A549 (cell line): ENCODE measurements around the gene ADK. TPM values are rescaled to one million over a fixed set of nuclear protein-coding genes. Genes with fewer than 3 reads are reported as not detected.

ENCODE experiments used
- ATAC-seq, 2 experiments: fragments of 200-7000 bp in 1 of 2; fragments of >200 bp in 1 of 2; cut with Nextera tagmentation in 1 of 2; cut with Tn5 transposase in 1 of 2; 3 replicates each; pipeline versions ENCODE4 v1.8.0 to v1.9.1; 2018 to 2020; ENCODE audit warnings: mild to moderate bottlenecking in 1 of 2, moderate library complexity in 1 of 2
- CTCF ChIA-PET: fragments of 300-600 bp; sonication (Branson Sonifier 250); formaldehyde crosslinking; extraction: SDS; loops from one replicate; lab custom pipeline; 2021; ENCODE audit warnings: antibody characterized with exemption, inconsistent platforms; lab: Yijun Ruan, JAX
- POLR2A ChIA-PET: fragments of 350-600 bp; formaldehyde crosslinking; extraction: SDS; loops from one replicate; lab custom pipeline; 2021; ENCODE audit warnings: antibody characterized with exemption, inconsistent platforms; lab: Yijun Ruan, JAX
- DNase-seq, 2 experiments: peaks; one replicate each; pipeline versions ENCODE4 v3.0.0 to v3.0.0-alpha.2; 2011 to 2016; ENCODE audit warnings: low read depth in 1 of 2, low spot score in 1 of 2
- FAIRE-seq: peaks from 2 replicates; lab custom pipeline; 2011; peaks lifted over from hg19 to GRCh38; lab: Jason Lieb, UNC
- H3K27ac ChIP-seq, 2 experiments: fragments of >200 bp; sonication (Bioruptor Twin); formaldehyde crosslinking; 3 replicates each; pipeline ENCODE4 v1.5.1; 2016 to 2017
- H3K4me1 ChIP-seq: fragments of >200 bp; sonication (Bioruptor Twin); formaldehyde crosslinking; 3 replicates; pipeline ENCODE4 v1.6.1; 2016
- H3K4me2 ChIP-seq: fragments of >200 bp; sonication (Bioruptor Twin); formaldehyde crosslinking; 3 replicates; pipeline ENCODE4 v1.6.1; 2016
- H3K4me3 ChIP-seq: fragments of >200 bp; sonication (Bioruptor Twin); formaldehyde crosslinking; 3 replicates; pipeline ENCODE4 v1.5.1; 2016
- H3K9me3 ChIP-seq: fragments of >200 bp; sonication (Bioruptor Twin); formaldehyde crosslinking; 3 replicates; pipeline ENCODE4 v1.6.1; 2016
- CHD2 ChIP-seq: fragments of 150-350 bp; IDR thresholded peaks from 2 replicates; pipeline ENCODE4 v1.6.1; 2014; ENCODE audit warnings: low read length; ENCODE audit not compliant: partially characterized antibody
- E2F6 ChIP-seq: IDR thresholded peaks from 2 replicates; pipeline ENCODE4 v1.6.1; 2012; ENCODE audit warnings: low read depth, borderline replicate concordance
- EHF ChIP-seq: fragments of 250-450 bp; sonication (Bioruptor Pico); IDR thresholded peaks from 2 replicates; pipeline ENCODE4 v1.5.0; 2020; ENCODE audit warnings: mild to moderate bottlenecking
- EP300 ChIP-seq, 2 experiments: fragments of >200 bp; sonication (Bioruptor Twin); formaldehyde crosslinking; IDR thresholded peaks; 2 replicates in 1 of 2; 3 replicates in 1 of 2; pipeline ENCODE4 v1.6.1; 2016 to 2017
- FOXS1 ChIP-seq: fragments of 250-450 bp; sonication (Bioruptor Pico); IDR thresholded peaks from 2 replicates; pipeline ENCODE4 v1.5.0; 2020; ENCODE audit warnings: mild to moderate bottlenecking, moderate library complexity
- GATA3 ChIP-seq: IDR thresholded peaks from 2 replicates; pipeline ENCODE4 v1.6.1; 2012; ENCODE audit warnings: borderline replicate concordance
- HMGXB4 ChIP-seq: fragments of 250-450 bp; sonication (Bioruptor Pico); IDR thresholded peaks from 2 replicates; pipeline ENCODE4 v1.5.0; 2021; ENCODE audit warnings: mild to moderate bottlenecking, moderate library complexity, borderline replicate concordance
- JUN ChIP-seq, 2 experiments: fragments of >200 bp; sonication (Bioruptor Twin); formaldehyde crosslinking; IDR thresholded peaks; 2 replicates in 1 of 2; 3 replicates in 1 of 2; pipeline ENCODE4 v1.6.1; 2016 to 2017
- JUNB ChIP-seq: fragments of >200 bp; sonication (Bioruptor Twin); formaldehyde crosslinking; IDR thresholded peaks from 2 replicates; pipeline ENCODE4 v1.6.1; 2016
- MAX ChIP-seq: IDR thresholded peaks from 2 replicates; pipeline ENCODE4 v1.6.1; 2012
- MAZ ChIP-seq: fragments of 150-350 bp; IDR thresholded peaks from 2 replicates; pipeline ENCODE4 v1.6.1; 2014; ENCODE audit warnings: antibody characterized with exemption, low read depth, low read length, borderline replicate concordance
- NFE2L2 ChIP-seq: fragments of 150-350 bp; conservative IDR thresholded peaks from 2 replicates; pipeline ENCODE4 v1.6.1; 2014; ENCODE audit warnings: low read length
- PHF8 ChIP-seq: fragments of 200-600 bp; sonication (generic); IDR thresholded peaks from 2 replicates; pipeline ENCODE4 v1.6.1; 2016; ENCODE audit warnings: low read depth, mild to moderate bottlenecking, antibody characterized with exemption, moderate library complexity, borderline replicate concordance
- RCOR1 ChIP-seq: fragments of 150-350 bp; IDR thresholded peaks from 2 replicates; pipeline ENCODE4 v1.6.1; 2014; ENCODE audit warnings: antibody characterized with exemption, low read length, low read depth
- REST ChIP-seq: fragments of 200-600 bp; sonication (generic); IDR thresholded peaks from 2 replicates; pipeline ENCODE4 v1.6.1; 2016; ENCODE audit warnings: antibody characterized with exemption, mild to moderate bottlenecking, moderate library complexity
- RFX5 ChIP-seq: fragments of 450-650 bp; IDR thresholded peaks from 2 replicates; pipeline ENCODE4 v1.7.1; 2014; ENCODE audit warnings: antibody characterized with exemption, mild to moderate bottlenecking, moderate library complexity
- TP53 ChIP-seq: fragments of 250-450 bp; sonication (Bioruptor Pico); IDR thresholded peaks from 2 replicates; pipeline ENCODE4 v1.5.0; 2021; ENCODE audit warnings: mild to moderate bottlenecking, moderate library complexity
- WGBS: methylation state at CpG from one replicate; pipeline ENCODE4 v1.1.6; 2017; ENCODE audit errors: missing lambda C conversion rate; 5-methylcytosine and 5-hydroxymethylcytosine counted together
- polyA plus RNA-seq, 4 experiments: library from polyadenylated mRNA; depleted of rRNA in 3 of 4; stranded (reverse); fragments of >200 nt; fragmentation: RNase III in 1 of 4; extraction: RNeasy Plus Mini Kit Qiagen cat#74134 plus additional on column Dnase treatment in 1 of 4; gene quantifications; 2 replicates in 3 of 4; 3 replicates in 1 of 4; pipeline ENCODE4 v1.2.3, GENCODE V29; 2011 to 2017
- TF ChIP-seq, protein P1 (sequence below): fragments of >200 bp; sonication (Bioruptor Twin); formaldehyde crosslinking; IDR thresholded peaks from 3 replicates; pipeline ENCODE4 v1.6.1; 2016
- TF ChIP-seq, protein P2 (sequence below): IDR thresholded peaks from 2 replicates; pipeline ENCODE4 v1.6.1; 2012
- TF ChIP-seq, protein P3 (sequence below): fragments of 250-450 bp; sonication (Bioruptor Pico); IDR thresholded peaks from 2 replicates; pipeline ENCODE4 v1.5.0; 2020; ENCODE audit warnings: low read depth, mild to moderate bottlenecking, moderate library complexity

ADK gene
- polyA plus RNA-seq, 2 of the 4 experiments (the other 2 are of a cell fraction), result 35.8 to 40.7 TPM

GRCh38 chr10:74736029-74736428 is 585.0 kb downstream of the ADK start:
- ATAC-seq (no peak), DNase-seq (no peak), FAIRE-seq (no peak)
- no peak overlapping the region for H3K4me2 ChIP-seq
- no peaks in the 10 kb centered on the region for H3K9me3 ChIP-seq
- CTCF ChIA-PET, result interaction anchor here (0.8 kb wide), 1 partner anchor 10 kb away, joined by 3 read pairs; no protein-coding TSS in a partner anchor
- WGBS, result 29% methylated on average over 2 of the region's 2 CpGs
- POLR2A ChIA-PET, result no interaction called here
- TF ChIP-seq HMGXB4 (CRISPR knock-in tag) (no peak), FOXS1 (CRISPR knock-in tag) (no peak), EP300 (IDR thresholded peaks at IDR 0.05) (no peak), EHF (no peak)
- no peaks in the 10 kb centered on the region for H3K4me1 ChIP-seq
- no peak overlapping the region for H3K4me3 ChIP-seq
- H3K27ac ChIP-seq, result no peak overlapping the region

DNA sequence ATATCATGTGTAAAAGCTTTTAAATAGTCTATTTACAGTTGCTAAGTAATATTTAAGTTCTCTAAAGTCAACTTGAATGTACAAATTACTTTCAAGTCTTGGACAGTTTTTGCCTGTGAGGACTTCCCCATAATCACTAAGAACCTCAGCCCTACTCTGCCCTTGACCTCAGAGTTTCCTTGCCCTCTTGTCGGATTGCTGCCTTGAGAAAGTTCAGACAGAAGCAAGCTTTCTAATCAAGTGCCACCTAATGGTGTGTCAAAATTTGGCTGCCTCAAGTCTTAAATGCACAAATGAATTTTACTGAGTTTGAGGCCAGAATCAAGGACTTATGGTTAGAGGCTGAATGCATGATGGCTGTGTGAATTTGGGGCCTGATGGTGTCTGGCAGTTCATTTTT is 587.0 kb downstream of the ADK start:
- TF ChIP-seq CHD2, result no peak
- TF ChIP-seq, protein P1, sequence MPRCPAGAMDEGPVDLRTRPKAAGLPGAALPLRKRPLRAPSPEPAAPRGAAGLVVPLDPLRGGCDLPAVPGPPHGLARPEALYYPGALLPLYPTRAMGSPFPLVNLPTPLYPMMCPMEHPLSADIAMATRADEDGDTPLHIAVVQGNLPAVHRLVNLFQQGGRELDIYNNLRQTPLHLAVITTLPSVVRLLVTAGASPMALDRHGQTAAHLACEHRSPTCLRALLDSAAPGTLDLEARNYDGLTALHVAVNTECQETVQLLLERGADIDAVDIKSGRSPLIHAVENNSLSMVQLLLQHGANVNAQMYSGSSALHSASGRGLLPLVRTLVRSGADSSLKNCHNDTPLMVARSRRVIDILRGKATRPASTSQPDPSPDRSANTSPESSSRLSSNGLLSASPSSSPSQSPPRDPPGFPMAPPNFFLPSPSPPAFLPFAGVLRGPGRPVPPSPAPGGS, result no peak
- no peak for TF ChIP-seq JUN (IDR thresholded peaks at IDR 0.05)
- no peak for TF ChIP-seq TP53
- no peak for TF ChIP-seq GATA3
- no peak for TF ChIP-seq MAX
- no peak for TF ChIP-seq REST
- TF ChIP-seq PHF8, result no peak
- TF ChIP-seq MAZ, result no peak
- no peak for TF ChIP-seq E2F6
- TF ChIP-seq NFE2L2, result no peak
- no peak for TF ChIP-seq RCOR1
- TF ChIP-seq, protein P2, sequence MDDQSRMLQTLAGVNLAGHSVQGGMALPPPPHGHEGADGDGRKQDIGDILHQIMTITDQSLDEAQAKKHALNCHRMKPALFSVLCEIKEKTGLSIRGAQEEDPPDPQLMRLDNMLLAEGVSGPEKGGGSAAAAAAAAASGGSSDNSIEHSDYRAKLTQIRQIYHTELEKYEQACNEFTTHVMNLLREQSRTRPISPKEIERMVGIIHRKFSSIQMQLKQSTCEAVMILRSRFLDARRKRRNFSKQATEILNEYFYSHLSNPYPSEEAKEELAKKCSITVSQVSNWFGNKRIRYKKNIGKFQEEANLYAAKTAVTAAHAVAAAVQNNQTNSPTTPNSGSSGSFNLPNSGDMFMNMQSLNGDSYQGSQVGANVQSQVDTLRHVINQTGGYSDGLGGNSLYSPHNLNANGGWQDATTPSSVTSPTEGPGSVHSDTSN, result no peak
- TF ChIP-seq, protein P3, sequence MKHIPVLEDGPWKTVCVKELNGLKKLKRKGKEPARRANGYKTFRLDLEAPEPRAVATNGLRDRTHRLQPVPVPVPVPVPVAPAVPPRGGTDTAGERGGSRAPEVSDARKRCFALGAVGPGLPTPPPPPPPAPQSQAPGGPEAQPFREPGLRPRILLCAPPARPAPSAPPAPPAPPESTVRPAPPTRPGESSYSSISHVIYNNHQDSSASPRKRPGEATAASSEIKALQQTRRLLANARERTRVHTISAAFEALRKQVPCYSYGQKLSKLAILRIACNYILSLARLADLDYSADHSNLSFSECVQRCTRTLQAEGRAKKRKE, result no peak
- TF ChIP-seq JUNB, result no peak
- TF ChIP-seq RFX5, result no peak
- CTCF ChIA-PET, result interaction anchor here (0.6 to 1.2 kb wide), 5 partner anchors 10 to 80 kb away, joined by 3 to 4 read pairs (median 3); no protein-coding TSS in a partner anchor
- 55% methylated on average over 1 of the region's 1 CpG for WGBS
- Histone ChIP-seq H3K4me3 (no peak overlapping the region), H3K4me2 (no peak overlapping the region), H3K4me1 (no peaks in the 10 kb centered on the region), H3K27ac (no peak overlapping the region), H3K9me3 (no peaks in the 10 kb centered on the region)
- POLR2A ChIA-PET, result interaction anchor here (0.5 kb wide), 1 partner anchor 95 kb away, joined by 3 read pairs; no protein-coding TSS in a partner anchor
- FAIRE-seq (peak; percentile 63), ATAC-seq (no peak), DNase-seq (no peak)
